K562 (cell line): ENCODE data around the gene ROMO1. TPM values are rescaled to one million over a fixed set of nuclear protein-coding genes. Genes with fewer than 3 reads are reported as not detected.

Source experiments
- ARID4B ChIP-seq: sonication (generic); formaldehyde crosslinking; IDR thresholded peaks from 2 replicates; pipeline ENCODE4 v1.8.0; 2022; ENCODE audit warnings: mild to moderate bottlenecking, missing genetic modification reagents
- BCOR ChIP-seq: fragments of 450-650 bp; IDR thresholded peaks from 2 replicates; pipeline ENCODE4 v1.6.1; 2016
- CAMTA2 ChIP-seq: fragments of 250-450 bp; sonication (Bioruptor Pico); conservative IDR thresholded peaks from 2 replicates; pipeline ENCODE4 v1.5.1; 2022
- EGR1 ChIP-seq: fragments of 450-650 bp; conservative IDR thresholded peaks from 2 replicates; pipeline ENCODE4 v1.6.1; 2017; ENCODE audit warnings: mild to moderate bottlenecking
- ELF1 ChIP-seq: fragments of 200-800 bp; sonication (Bioruptor generic); IDR thresholded peaks from 2 replicates; pipeline ENCODE4 v1.6.1; 2016; ENCODE audit warnings: missing genetic modification characterization, missing compliant biosample characterization
- FOS ChIP-seq: IDR thresholded peaks from 3 replicates; pipeline ENCODE4 v1.6.1; 2011; ENCODE audit not compliant: insufficient read length; ENCODE audit errors: extremely low read depth
- FOXA1 ChIP-seq: fragments of 450-650 bp; IDR thresholded peaks from 2 replicates; pipeline ENCODE4 v1.6.1; 2016; ENCODE audit warnings: mild to moderate bottlenecking, borderline replicate concordance
- HEY1 ChIP-seq: fragments of 250-450 bp; sonication (Bioruptor Pico); IDR thresholded peaks from 2 replicates; pipeline ENCODE4 v1.5.0; 2020; ENCODE audit warnings: mild to moderate bottlenecking, moderate library complexity, borderline replicate concordance
- HNRNPH1 ChIP-seq: fragments of 200-400 bp; formaldehyde crosslinking; optimal IDR thresholded peaks from 2 replicates; pipeline ENCODE3; 2017; ENCODE audit warnings: low read depth, mild to moderate bottlenecking, low read length, moderate library complexity
- NFYB ChIP-seq: IDR thresholded peaks from 2 replicates; pipeline ENCODE4 v1.6.1; 2011; ENCODE audit warnings: mild to moderate bottlenecking, moderate library complexity; ENCODE audit not compliant: insufficient read length; ENCODE audit errors: extremely low read depth
- POLR2AphosphoS2 ChIP-seq: IDR thresholded peaks from 2 replicates; pipeline ENCODE4 v1.6.1; 2012; ENCODE audit warnings: low read length, improper control_type of control experiment
- PTRF ChIP-seq: fragments of 450-650 bp; IDR thresholded peaks from 2 replicates; pipeline ENCODE4 v1.6.1; 2016; ENCODE audit warnings: mild to moderate bottlenecking, missing genetic modification characterization, missing compliant biosample characterization
- RBM14 ChIP-seq: fragments of 200-400 bp; formaldehyde crosslinking; IDR thresholded peaks from 2 replicates; pipeline ENCODE4 v1.6.1; 2018; ENCODE audit warnings: low read depth, mild to moderate bottlenecking, low read length, moderate library complexity, borderline replicate concordance; ENCODE audit not compliant: insufficient read depth
- SMARCA4 ChIP-seq: fragments of 450-650 bp; IDR thresholded peaks from 2 replicates; pipeline ENCODE4 v1.6.1; 2016
- SP2 ChIP-seq: IDR thresholded peaks from 2 replicates; pipeline ENCODE4 v1.6.1; 2011; ENCODE audit warnings: mild to moderate bottlenecking, low read depth, low read length, moderate library complexity; ENCODE audit not compliant: poor library complexity, severe bottlenecking; ENCODE audit errors: extremely low read depth
- TOE1 ChIP-seq, 2 experiments: fragments of 450-650 bp in 1 of 2; sonication (generic) in 1 of 2; formaldehyde crosslinking in 1 of 2; IDR thresholded peaks; 2 replicates each; pipeline versions ENCODE4 v1.7.1 to v1.8.0; 2016 to 2022; ENCODE audit warnings: borderline replicate concordance in 2 of 2, mild to moderate bottlenecking in 2 of 2, antibody characterized with exemption in 1 of 2, inconsistent platforms in 1 of 2, low read depth in 1 of 2, missing genetic modification reagents in 1 of 2, moderate library complexity in 1 of 2
- USF2 ChIP-seq: sonication (generic); formaldehyde crosslinking; IDR thresholded peaks from 2 replicates; pipeline ENCODE4 v1.5.0; 2020; ENCODE audit warnings: missing genetic modification reagents
- ZFP36 ChIP-seq: fragments of 150-350 bp; IDR thresholded peaks from 2 replicates; pipeline ENCODE4 v1.6.1; 2018; ENCODE audit warnings: low read length, low read depth; ENCODE audit not compliant: partially characterized antibody
- ZNF282 ChIP-seq: sonication (generic); formaldehyde crosslinking; IDR thresholded peaks from 2 replicates; pipeline ENCODE4 v1.8.1; 2023; ENCODE audit warnings: missing genetic modification reagents
- ZNF511 ChIP-seq: sonication (generic); formaldehyde crosslinking; IDR thresholded peaks from 2 replicates; pipeline ENCODE4 v1.8.0; 2022; ENCODE audit warnings: mild to moderate bottlenecking, missing genetic modification reagents
- ZNF561 ChIP-seq: fragments of 450-650 bp; formaldehyde crosslinking; conservative IDR thresholded peaks from 2 replicates; pipeline ENCODE4 v1.4.0; 2020; ENCODE audit warnings: mild to moderate bottlenecking, moderate library complexity
- ZNF668 ChIP-seq: fragments of 250-450 bp; sonication (Bioruptor Pico); IDR thresholded peaks from 2 replicates; pipeline ENCODE4 v1.8.0; 2022; ENCODE audit warnings: mild to moderate bottlenecking, inconsistent platforms
- ZSCAN32 ChIP-seq: fragments of 450-650 bp; formaldehyde crosslinking; IDR thresholded peaks from 2 replicates; pipeline ENCODE4 v1.4.0; 2020; ENCODE audit warnings: mild to moderate bottlenecking, moderate library complexity
- polyA plus RNA-seq, 8 experiments: library from polyadenylated mRNA; depleted of rRNA in 4 of 8; stranded (reverse) in 5 of 8; unstranded in 3 of 8; fragments of >200 nt; fragmentation: Nextera tagmentation in 2 of 8; fragmentation: Illumina TruSeq in 1 of 8; extraction: Ambion mirVana in 2 of 8; extraction: Trizol in 1 of 8; gene quantifications; 2 replicates each; pipeline versions ENCODE4 v1.2.1 to v1.2.3, GENCODE V29; 2011 to 2014; ENCODE audit warnings: inconsistent platforms in 1 of 8, missing spikeins in 1 of 8
- total RNA-seq, 7 experiments: library from RNA; depleted of rRNA in 6 of 7; stranded (reverse); fragments of >200 nt in 6 of 7; fragmentation: Illumina TruSeq in 2 of 7; extraction: Trizol in 2 of 7; gene quantifications; 2 replicates each; pipeline versions ENCODE4 v1.2.1 to v1.2.3, GENCODE V29; 2011 to 2021; ENCODE audit warnings: low replicate concordance in 1 of 7

The ROMO1 gene
- total and polyA plus RNA-seq, 9 of the 15 experiments (the other 6 are each of a cell fraction or from before 2014, with no cell fraction given): 31.8 to 741 (median 226) TPM

- peak; percentile 84 for TF ChIP-seq FOS
- TF ChIP-seq ZNF282 (CRISPR knock-in tag): 0 out of 2 replicates have a peak, but pooled peaks have one; percentile 59
- peak; percentile 90 for TF ChIP-seq NFYB
- TF ChIP-seq BCOR: 0 out of 2 replicates have a peak, but pooled peaks have one; percentile 39
- no peak for TF ChIP-seq CAMTA2
- TF ChIP-seq ZFP36: no peak
- TF ChIP-seq ZNF668 (CRISPR knock-in tag): no peak
- peak; percentile 100 for TF ChIP-seq EGR1
- TF ChIP-seq HEY1: no peak
- TF ChIP-seq SMARCA4: no peak
- TF ChIP-seq RBM14: 0 out of 2 replicates have a peak, but pooled peaks have one; percentile 32
- TF ChIP-seq ZSCAN32 (CRISPR knock-in tag): no peak
- no peak for TF ChIP-seq ZNF561 (CRISPR knock-in tag)
- TF ChIP-seq ELF1: no peak
- TF ChIP-seq POLR2AphosphoS2: peak; percentile 91
- TF ChIP-seq PTRF: no peak
- no peak for TF ChIP-seq ZNF511
- no peak for TF ChIP-seq HNRNPH1
- peak; percentile 78 for TF ChIP-seq SP2
- TF ChIP-seq USF2 (CRISPR knock-in tag): no peak; the same call in 1 of the 2 replicates
- TF ChIP-seq ARID4B: peak; percentile 71
- no peak; the same call in 1 of the 2 replicates for TF ChIP-seq TOE1 (IDR thresholded peaks at IDR 0.05; ENCODE audit: borderline replicate concordance)
- TF ChIP-seq TOE1 (CRISPR knock-in tag; IDR thresholded peaks at IDR 0.05; ENCODE audit: borderline replicate concordance, low read depth): 0 out of 2 replicates have a peak, but pooled peaks have one; percentile 8
- no peak for TF ChIP-seq FOXA1
These were observed 42.9 kb downstream of the ROMO1 start, which contains the start of gene RBM39 (continued) for GRCh38 chr20:35741892-35742740.
